GM23248 (cell line): ENCODE measurements around the gene DLX3. TPM values are rescaled to one million over a fixed set of nuclear protein-coding genes. Genes with fewer than 3 reads are reported as not detected.

ENCODE experiments used
- DNase-seq: peaks from one replicate; pipeline ENCODE4 v3.0.0-alpha.2; 2015
- H2AFZ ChIP-seq: fragments of 200-600 bp; sonication (generic); 2 replicates; pipeline ENCODE4 v1.6.1; 2016; ENCODE audit warnings: antibody characterized with exemption
- H3F3A ChIP-seq: fragments of 200-600 bp; sonication (generic); 2 replicates; pipeline ENCODE4 v1.6.1; 2016; ENCODE audit warnings: mild to moderate bottlenecking, antibody characterized with exemption, mixed run types; ENCODE audit not compliant: insufficient read depth
- H3K27ac ChIP-seq: fragments of 200-600 bp; sonication (generic); 2 replicates; pipeline ENCODE4 v1.5.1; 2016; ENCODE audit warnings: mild to moderate bottlenecking
- H3K27me3 ChIP-seq: fragments of 200-600 bp; sonication (generic); replicated peaks from 2 replicates; pipeline ENCODE4 v1.6.1; 2016; ENCODE audit warnings: mild to moderate bottlenecking; ENCODE audit not compliant: insufficient read depth
- H3K36me3 ChIP-seq: fragments of 200-600 bp; sonication (generic); 2 replicates; pipeline ENCODE4 v1.6.1; 2016; ENCODE audit warnings: low read depth, mild to moderate bottlenecking
- H3K4me1 ChIP-seq: fragments of 200-600 bp; sonication (generic); 2 replicates; pipeline ENCODE4 v1.6.1; 2016; ENCODE audit warnings: mild to moderate bottlenecking; ENCODE audit not compliant: insufficient read depth
- H3K4me2 ChIP-seq: fragments of 200-600 bp; sonication (generic); one replicate; pipeline ENCODE4 v1.6.1; 2016; ENCODE audit warnings: mild to moderate bottlenecking; ENCODE audit not compliant: unreplicated experiment
- H3K4me3 ChIP-seq: fragments of 200-600 bp; sonication (generic); 2 replicates; pipeline ENCODE4 v1.5.1; 2016; ENCODE audit warnings: mild to moderate bottlenecking
- H3K79me2 ChIP-seq: fragments of 200-600 bp; sonication (generic); 2 replicates; pipeline ENCODE4 v1.6.1; 2016; ENCODE audit warnings: mild to moderate bottlenecking; ENCODE audit not compliant: insufficient read depth
- H3K9ac ChIP-seq: fragments of 200-600 bp; sonication (generic); 2 replicates; pipeline ENCODE4 v1.6.1; 2016; ENCODE audit warnings: mild to moderate bottlenecking
- H3K9me2 ChIP-seq: fragments of 200-600 bp; sonication (generic); 2 replicates; pipeline ENCODE4 v1.6.1; 2016; ENCODE audit warnings: mixed run types, mild to moderate bottlenecking, moderate library complexity; ENCODE audit not compliant: insufficient read depth
- H3K9me3 ChIP-seq: fragments of 200-600 bp; sonication (generic); one replicate; pipeline ENCODE4 v1.6.1; 2017; ENCODE audit warnings: low read depth
- H4K20me1 ChIP-seq: fragments of 200-600 bp; sonication (generic); 2 replicates; pipeline ENCODE4 v1.6.0; 2016; ENCODE audit not compliant: insufficient read depth
- EZH2 ChIP-seq: fragments of 200-600 bp; sonication (generic); IDR thresholded peaks from 2 replicates; pipeline ENCODE4 v1.6.1; 2018; ENCODE audit warnings: antibody characterized with exemption, mild to moderate bottlenecking; ENCODE audit not compliant: insufficient read depth, poor library complexity, severe bottlenecking
- EZH2phosphoT487 ChIP-seq: fragments of 200-600 bp; sonication (generic); IDR thresholded peaks from 2 replicates; pipeline ENCODE4 v1.6.1; 2018; ENCODE audit warnings: antibody characterized with exemption, moderate library complexity, mild to moderate bottlenecking, low read depth; ENCODE audit not compliant: insufficient read depth
- WGBS, 2 experiments: methylation state at CpG; one replicate each; pipeline ENCODE4 v1.1.6; 2015 to 2017; ENCODE audit warnings: low lambda C conversion rate in 2 of 2, low coverage in 1 of 2; ENCODE audit errors: missing lambda C conversion rate in 2 of 2; 5-methylcytosine and 5-hydroxymethylcytosine counted together
- in situ Hi-C: fragments of 300-500 bp; cut with MboI; formaldehyde crosslinking; loops from 2 replicates; pipeline ENCODE4 v1.15.0; 2020
- polyA plus RNA-seq: library from polyadenylated mRNA; unstranded; fragments of >200 nt; fragmentation: Nextera tagmentation; extraction: Ambion mirVana; gene quantifications from 2 replicates; pipeline ENCODE4 v1.2.1, GENCODE V29; 2016
- small RNA-seq: library from RNA; depleted of rRNA; stranded (forward); fragments of <200 nt; gene quantifications from one replicate; pipeline ENCODE3, GENCODE V24; 2014; ENCODE audit warnings: low read depth, low replicate concordance
- total RNA-seq: library from RNA; depleted of rRNA; stranded (reverse); fragments of >200 nt; shearing (Covaris generic); gene quantifications from 2 replicates; pipeline ENCODE4 v1.2.3, GENCODE V29; 2014; rRNA removed

Gene DLX3
- total and polyA plus RNA-seq, 2 experiments from 2014 or later: 0.43 to 1.0 TPM

DNA sequence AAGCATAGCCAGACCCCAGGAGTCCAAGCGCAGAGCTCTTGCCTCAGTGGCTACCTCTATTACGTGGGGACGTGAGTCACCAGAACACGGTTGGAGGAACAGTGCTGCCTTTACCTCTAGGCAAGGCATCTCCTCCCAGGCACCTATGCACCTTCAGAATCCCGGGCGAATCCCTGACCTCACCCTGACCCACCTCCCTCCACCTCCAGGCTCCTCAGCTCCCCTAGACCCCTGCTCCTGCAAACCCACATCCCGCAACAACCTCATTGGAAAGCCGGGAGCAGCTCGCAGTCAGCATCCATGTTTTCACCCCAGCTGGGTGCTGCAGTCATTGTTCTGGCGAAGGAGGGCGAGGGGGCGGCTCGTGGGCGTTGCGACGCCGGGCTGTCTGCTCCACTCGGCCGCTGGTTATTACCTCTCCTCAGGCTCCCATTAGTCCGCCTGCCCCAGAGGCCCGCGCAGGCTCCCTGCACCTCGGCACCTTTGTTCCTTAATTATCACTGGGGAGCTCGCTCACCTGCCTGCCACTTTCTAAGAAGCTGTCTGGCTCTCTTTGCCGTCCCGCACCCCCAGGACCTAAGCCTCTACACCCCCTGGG lies 50.7 kb downstream of the DLX3 start:
- Histone ChIP-seq H3K9me2 (no peaks in the 10 kb centered on the region), H3K27ac (no peak overlapping the region), H3F3A (no peaks in the 10 kb centered on the region), H3K27me3 (peaks cover 12% of the 10 kb centered on the region; the same call in 1 of the 2 replicates), H3K9me3 (no peaks in the 10 kb centered on the region), H3K9ac (no peak overlapping the region), H4K20me1 (no peaks in the 10 kb centered on the region), H3K36me3 (no peaks in the 10 kb centered on the region), H2AFZ (no peak overlapping the region), H3K4me2 (no peak overlapping the region), H3K4me3 (no peak overlapping the region), H3K79me2 (no peaks in the 10 kb centered on the region), H3K4me1 (0 out of 2 replicates have a peak, but pooled peaks cover 3% of the 10 kb centered on the region)
- no peak for DNase-seq
- TF ChIP-seq EZH2phosphoT487 (no peak), EZH2 (no peak)
- in situ Hi-C loops: no loop called here
- WGBS, 2 experiments: 22 to 28% methylated on average over 18 to 26 of the region's 26 CpGs

DNA sequence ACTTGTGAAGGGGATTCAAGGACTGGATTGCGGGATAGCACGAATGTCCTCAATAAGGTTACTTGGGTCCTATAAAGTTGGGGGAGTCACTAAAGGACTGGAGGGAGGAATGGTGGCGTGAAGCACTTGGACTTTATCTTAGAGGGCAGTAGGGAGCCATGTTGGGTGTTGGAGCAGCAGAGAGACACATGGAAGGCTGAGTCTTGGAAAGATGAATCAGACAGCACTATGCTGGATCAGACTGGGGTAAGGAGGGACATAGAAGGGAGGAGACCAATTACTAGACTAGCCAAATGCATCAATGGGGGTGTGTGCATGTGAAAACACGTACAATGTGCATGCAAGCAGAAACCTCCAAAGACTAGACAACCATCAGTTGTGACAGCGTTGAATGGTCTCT lies 52.1 kb downstream of the DLX3 start:
- no peak overlapping the region for H3K9ac ChIP-seq
- WGBS, 2 experiments: 66 to 69% methylated on average over 5 of the region's 5 CpGs
- H3K27ac ChIP-seq: no peak overlapping the region
- H3K27me3 ChIP-seq: peaks cover 12% of the 10 kb centered on the region; the same call in 1 of the 2 replicates
- 0 out of 2 replicates have a peak, but pooled peaks cover 3% of the 10 kb centered on the region for H3K4me1 ChIP-seq
- no peak for DNase-seq
- no peaks in the 10 kb centered on the region for H4K20me1 ChIP-seq
- H3K9me2 ChIP-seq: no peaks in the 10 kb centered on the region
- TF ChIP-seq EZH2phosphoT487 (no peak), EZH2 (no peak)
- no peaks in the 10 kb centered on the region for H3K9me3 ChIP-seq
- in situ Hi-C loops: no loop called here
- no peak overlapping the region for H2AFZ ChIP-seq
- H3K79me2 ChIP-seq: no peaks in the 10 kb centered on the region
- no peak overlapping the region for H3K4me2 ChIP-seq
- no peak overlapping the region for H3K4me3 ChIP-seq
- H3F3A ChIP-seq: no peaks in the 10 kb centered on the region
- no peaks in the 10 kb centered on the region for H3K36me3 ChIP-seq

DNA sequence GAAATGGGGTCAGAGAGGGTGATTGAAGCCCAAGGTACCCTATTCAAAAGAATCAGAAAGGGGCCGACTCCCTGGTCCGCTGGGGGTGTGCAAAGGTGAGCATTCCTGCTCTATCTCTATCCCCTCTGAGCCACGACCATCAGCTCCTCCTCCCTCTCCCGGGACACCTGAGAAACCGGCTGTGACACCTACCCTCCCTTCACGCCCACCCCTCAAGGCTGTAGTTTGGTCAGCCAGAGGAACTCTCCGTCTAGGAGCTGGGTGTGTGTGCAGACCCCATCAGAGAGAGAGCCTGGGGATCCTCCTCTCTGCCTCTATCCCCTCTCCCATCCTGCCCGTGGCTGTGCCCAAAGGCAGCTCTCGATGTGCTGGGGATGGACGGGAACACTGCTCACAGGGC lies 53.6 kb downstream of the DLX3 start:
- Histone ChIP-seq H4K20me1 (no peaks in the 10 kb centered on the region), H3K36me3 (no peaks in the 10 kb centered on the region), H3K4me2 (no peak overlapping the region), H3K4me3 (no peak overlapping the region), H3K4me1 (0 out of 2 replicates have a peak, but pooled peaks cover 3% of the 10 kb centered on the region), H2AFZ (no peak overlapping the region), H3F3A (no peaks in the 10 kb centered on the region), H3K27ac (no peak overlapping the region), H3K9ac (no peak overlapping the region), H3K9me3 (no peaks in the 10 kb centered on the region), H3K9me2 (no peaks in the 10 kb centered on the region), H3K79me2 (no peaks in the 10 kb centered on the region), H3K27me3 (peaks cover 12% of the 10 kb centered on the region; the same call in 1 of the 2 replicates)
- WGBS, 2 experiments: 32 to 42% methylated on average over 10 of the region's 10 CpGs
- no peak for TF ChIP-seq EZH2phosphoT487
- TF ChIP-seq EZH2: no peak
- DNase-seq: no peak
- in situ Hi-C loops: no loop called here

Small RNA genes within 50 kb of the gene (small RNA-seq; reads per million reads assigned to genes)
- not detected for gene RNU6-1313P

Other genes starting within 250 kb of the DLX3 start
- 4.0 and 10.2 TPM in 2 replicates for gene FAM117A, start 231.1 kb downstream of the DLX3 start, total RNA-seq
- gene FAM117A, start 231.1 kb downstream of the DLX3 start, polyA plus RNA-seq: 1.8 and 2.1 TPM in 2 replicates
- gene KAT7, start 206.5 kb downstream of the DLX3 start, total RNA-seq: 20.9 and 41.9 TPM in 2 replicates
- 27.0 and 27.5 TPM in 2 replicates for gene KAT7, start 206.5 kb downstream of the DLX3 start, polyA plus RNA-seq
- gene TAC4, start 147.2 kb downstream of the DLX3 start, total RNA-seq: not detected in 2 replicates
- gene TAC4, start 147.2 kb downstream of the DLX3 start, polyA plus RNA-seq: not detected in 2 replicates
- 0.76 TPM in 1 of 2 replicates, not detected in the other for gene DLX4, start 26.0 kb downstream of the DLX3 start, total RNA-seq
- gene DLX4, start 26.0 kb downstream of the DLX3 start, polyA plus RNA-seq: 0.15 and 0.40 TPM in 2 replicates
- gene ITGA3, start 60.9 kb upstream of the DLX3 start, total RNA-seq: 321 and 330 TPM in 2 replicates
- gene ITGA3, start 60.9 kb upstream of the DLX3 start, polyA plus RNA-seq: 105 and 111 TPM in 2 replicates
- 25.9 and 30.2 TPM in 2 replicates for gene PDK2, start 100.1 kb upstream of the DLX3 start, total RNA-seq
- 48.1 and 56.0 TPM in 2 replicates for gene PDK2, start 100.1 kb upstream of the DLX3 start, polyA plus RNA-seq
- gene SAMD14, start 134.9 kb upstream of the DLX3 start, total RNA-seq: 3.0 and 4.4 TPM in 2 replicates
- 1.3 TPM in 2 replicates for gene SAMD14, start 134.9 kb upstream of the DLX3 start, polyA plus RNA-seq
- 62.0 and 69.4 TPM in 2 replicates for gene PPP1R9B, start 155.5 kb upstream of the DLX3 start, total RNA-seq
- gene PPP1R9B, start 155.5 kb upstream of the DLX3 start, polyA plus RNA-seq: 2.3 and 3.2 TPM in 2 replicates
- gene SGCA, start 170.8 kb upstream of the DLX3 start, total RNA-seq: 1.6 TPM in 1 of 2 replicates, not detected in the other
- 1.4 and 1.8 TPM in 2 replicates for gene SGCA, start 170.8 kb upstream of the DLX3 start, polyA plus RNA-seq
- gene COL1A1, start 206.4 kb upstream of the DLX3 start, total RNA-seq: 6,472 and 7,860 TPM in 2 replicates
- 15,283 and 15,653 TPM in 2 replicates for gene COL1A1, start 206.4 kb upstream of the DLX3 start, polyA plus RNA-seq